HUES64 (cell line): ENCODE measurements around the gene ATAD1.

ENCODE experiments used
- H3K27ac ChIP-seq: 2 replicates; pipeline ENCODE4 v1.7.0; 2013; ENCODE audit warnings: low read depth, low read length, inconsistent platforms
- H3K27me3 ChIP-seq: 2 replicates; pipeline ENCODE4 v1.6.1; 2013; ENCODE audit warnings: mild to moderate bottlenecking, low read length; ENCODE audit not compliant: insufficient read depth
- H3K36me3 ChIP-seq: 2 replicates; pipeline ENCODE4 v1.6.1; 2013; ENCODE audit warnings: mild to moderate bottlenecking, low read length; ENCODE audit not compliant: insufficient read depth
- H3K4me1 ChIP-seq: 2 replicates; pipeline ENCODE4 v1.6.1; 2013; ENCODE audit warnings: mild to moderate bottlenecking, low read length, moderate library complexity; ENCODE audit not compliant: insufficient read depth
- H3K4me3 ChIP-seq: 2 replicates; pipeline ENCODE4 v1.5.1; 2013; ENCODE audit warnings: mild to moderate bottlenecking, low read length, moderate library complexity
- H3K9ac ChIP-seq: 2 replicates; pipeline ENCODE4 v1.6.1; 2013; ENCODE audit warnings: mild to moderate bottlenecking, low read depth, low read length
- H3K9me3 ChIP-seq: 2 replicates; pipeline ENCODE4 v1.6.1; 2013; ENCODE audit warnings: low read depth, low read length; ENCODE audit not compliant: insufficient read depth
- WGBS: fragments of 150-250, 120-280 bp; methylation state at CpG from one replicate; pipeline ENCODE4 v1.1.7; 2013; ENCODE audit warnings: missing lambda C conversion rate; 5-methylcytosine and 5-hydroxymethylcytosine counted together

Gene ATAD1

GRCh38 chr10:87798082-87798481 lies 19.9 kb downstream of the ATAD1 start:
- H3K36me3 ChIP-seq = peaks cover 64% of the 10 kb centered on the region
- H3K4me1 ChIP-seq = peaks cover 7% of the 10 kb centered on the region; the same call in 1 of the 2 replicates
- H3K9me3 ChIP-seq = peaks cover 42% of the 10 kb centered on the region
- no peaks in the 10 kb centered on the region for H3K27me3 ChIP-seq
- no peak overlapping the region for H3K9ac ChIP-seq
- no peak overlapping the region for H3K4me3 ChIP-seq
- no peak overlapping the region for H3K27ac ChIP-seq
- 93% methylated on average over 5 of the region's 5 CpGs for WGBS

GRCh38 chr10:87794285-87794684 lies 23.7 kb downstream of the ATAD1 start:
- H3K9me3 ChIP-seq = peaks cover 4% of the 10 kb centered on the region
- H3K4me3 ChIP-seq = no peak overlapping the region
- H3K36me3 ChIP-seq = peaks cover 61% of the 10 kb centered on the region
- no peak overlapping the region for H3K9ac ChIP-seq
- H3K27me3 ChIP-seq = no peaks in the 10 kb centered on the region
- WGBS = 93% methylated on average over 3 of the region's 3 CpGs
- peaks cover 7% of the 10 kb centered on the region; the same call in 1 of the 2 replicates for H3K4me1 ChIP-seq
- no peak overlapping the region for H3K27ac ChIP-seq

DNA sequence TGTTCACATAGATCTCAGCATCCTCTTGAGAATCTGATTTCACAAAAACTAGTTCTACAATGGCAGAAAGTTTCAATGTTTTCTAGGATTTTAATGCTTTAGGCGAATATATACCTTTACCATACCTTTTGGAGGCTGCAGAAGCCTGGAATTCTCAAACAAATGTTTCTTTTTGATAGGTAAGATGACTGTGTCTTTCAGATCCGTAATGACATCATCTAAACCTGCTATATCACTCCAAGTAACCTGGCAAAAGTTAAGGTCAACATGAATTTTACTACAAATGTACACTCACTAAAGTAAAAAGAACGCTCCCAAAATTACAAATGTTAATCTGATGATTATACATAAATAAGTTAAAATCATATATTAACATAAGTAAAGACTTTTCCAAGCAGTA lies 27.8 kb downstream of the ATAD1 start:
- H3K9me3 ChIP-seq = no peaks in the 10 kb centered on the region
- H3K36me3 ChIP-seq = peaks cover 61% of the 10 kb centered on the region
- H3K27ac ChIP-seq = no peak overlapping the region
- no peak overlapping the region for H3K4me3 ChIP-seq
- peaks cover 7% of the 10 kb centered on the region; the same call in 1 of the 2 replicates for H3K4me1 ChIP-seq
- WGBS = 100% methylated on average over 2 of the region's 3 CpGs
- H3K27me3 ChIP-seq = no peaks in the 10 kb centered on the region
- H3K9ac ChIP-seq = no peak overlapping the region

GRCh38 chr10:87786421-87786820 lies 31.6 kb downstream of the ATAD1 start:
- no peaks in the 10 kb centered on the region for H3K4me1 ChIP-seq
- no peak overlapping the region for H3K9ac ChIP-seq
- no peak overlapping the region for H3K4me3 ChIP-seq
- H3K9me3 ChIP-seq = no peaks in the 10 kb centered on the region
- H3K36me3 ChIP-seq = peaks cover 79% of the 10 kb centered on the region
- H3K27me3 ChIP-seq = no peaks in the 10 kb centered on the region
- no peak overlapping the region for H3K27ac ChIP-seq
- WGBS = 96% methylated on average over 7 of the region's 7 CpGs

DNA sequence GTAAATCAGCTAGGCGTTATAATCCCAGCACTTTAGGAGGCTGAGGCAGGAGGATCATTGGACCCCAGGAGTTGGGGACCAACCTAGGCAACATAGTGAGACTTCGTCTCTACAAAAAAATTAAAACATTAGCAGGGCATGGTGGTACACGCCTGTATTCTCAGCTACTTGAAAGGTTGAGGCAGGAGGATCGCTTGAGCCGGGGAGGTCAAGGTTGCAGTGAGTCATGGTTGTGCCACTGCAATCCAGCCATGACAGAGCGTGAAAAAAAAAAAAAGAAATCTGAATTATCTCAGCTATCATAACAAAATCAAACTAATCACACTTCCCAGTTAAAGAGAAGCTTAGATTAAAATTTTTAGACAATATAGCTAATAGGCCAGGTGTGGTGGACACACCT lies 35.3 kb downstream of the ATAD1 start:
- Histone ChIP-seq H3K27ac (no peak overlapping the region), H3K36me3 (peaks cover 67% of the 10 kb centered on the region), H3K9me3 (no peaks in the 10 kb centered on the region), H3K4me3 (no peak overlapping the region), H3K27me3 (no peaks in the 10 kb centered on the region), H3K9ac (no peak overlapping the region), H3K4me1 (no peaks in the 10 kb centered on the region)
- WGBS = 95% methylated on average over 6 of the region's 6 CpGs

DNA sequence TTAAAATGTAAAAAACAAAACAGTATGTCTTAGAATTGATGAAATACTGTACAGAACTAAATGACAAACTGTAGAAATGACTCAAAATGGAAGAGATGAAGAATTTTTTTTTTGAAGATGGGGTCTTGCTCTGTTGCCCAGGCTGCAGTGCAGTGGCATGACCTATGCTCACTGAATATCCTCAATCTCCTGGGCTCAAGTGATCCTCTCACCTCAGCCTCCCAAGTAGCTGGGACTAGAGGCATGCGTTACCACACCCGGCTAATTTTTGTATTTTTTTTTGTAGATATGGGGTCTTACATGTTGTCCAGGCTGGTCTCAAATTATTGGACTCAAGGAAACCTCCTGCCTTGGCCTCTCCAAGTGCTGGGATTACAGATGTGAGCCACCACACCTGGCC lies 36.5 kb downstream of the ATAD1 start:
- Histone ChIP-seq H3K9ac (no peak overlapping the region), H3K4me1 (no peaks in the 10 kb centered on the region), H3K36me3 (peaks cover 67% of the 10 kb centered on the region), H3K27me3 (no peaks in the 10 kb centered on the region), H3K9me3 (no peaks in the 10 kb centered on the region), H3K4me3 (no peak overlapping the region), H3K27ac (no peak overlapping the region)
- whole genome bisulfite sequencing = 93% methylated on average over 2 of the region's 2 CpGs

- no peaks in the 10 kb centered on the region for H3K9me3 ChIP-seq
- no peaks in the 10 kb centered on the region for H3K27me3 ChIP-seq
- no peak overlapping the region for H3K4me3 ChIP-seq
- H3K27ac ChIP-seq = no peak overlapping the region
- H3K36me3 ChIP-seq = peaks cover 49% of the 10 kb centered on the region
- H3K9ac ChIP-seq = no peak overlapping the region
- H3K4me1 ChIP-seq = no peaks in the 10 kb centered on the region
- WGBS = 98% methylated on average over 6 of the region's 6 CpGs
Measured at GRCh38 chr10:87776328-87776727, 41.7 kb downstream of the ATAD1 start.

GRCh38 chr10:87775766-87776165 lies 42.3 kb downstream of the ATAD1 start:
- H3K4me3 ChIP-seq = no peak overlapping the region
- H3K9ac ChIP-seq = no peak overlapping the region
- no peaks in the 10 kb centered on the region for H3K27me3 ChIP-seq
- no peaks in the 10 kb centered on the region for H3K4me1 ChIP-seq
- peaks cover 52% of the 10 kb centered on the region for H3K36me3 ChIP-seq
- WGBS = 92% methylated on average over 3 of the region's 4 CpGs
- H3K27ac ChIP-seq = no peak overlapping the region
- H3K9me3 ChIP-seq = no peaks in the 10 kb centered on the region

GRCh38 chr10:87771871-87772500 lies 46.0 kb downstream of the ATAD1 start:
- no peak overlapping the region for H3K4me3 ChIP-seq

GRCh38 chr10:87767253-87767652 lies 50.8 kb downstream of the ATAD1 start:
- Histone ChIP-seq H3K4me3 (no peak overlapping the region), H3K4me1 (no peaks in the 10 kb centered on the region), H3K36me3 (peaks cover 69% of the 10 kb centered on the region), H3K9ac (no peak overlapping the region), H3K27me3 (no peaks in the 10 kb centered on the region), H3K9me3 (no peaks in the 10 kb centered on the region), H3K27ac (no peak overlapping the region)
- WGBS = 86% methylated on average over 4 of the region's 5 CpGs

More at GRCh38 chr10:87771871-87772500, 46.0 kb downstream of the ATAD1 start:
- Histone ChIP-seq H3K4me1 (no peaks in the 10 kb centered on the region), H3K9ac (no peak overlapping the region), H3K36me3 (peaks cover 69% of the 10 kb centered on the region), H3K27ac (no peak overlapping the region), H3K9me3 (no peaks in the 10 kb centered on the region), H3K27me3 (no peaks in the 10 kb centered on the region)
- 98% methylated on average over 2 of the region's 2 CpGs for WGBS

DNA sequence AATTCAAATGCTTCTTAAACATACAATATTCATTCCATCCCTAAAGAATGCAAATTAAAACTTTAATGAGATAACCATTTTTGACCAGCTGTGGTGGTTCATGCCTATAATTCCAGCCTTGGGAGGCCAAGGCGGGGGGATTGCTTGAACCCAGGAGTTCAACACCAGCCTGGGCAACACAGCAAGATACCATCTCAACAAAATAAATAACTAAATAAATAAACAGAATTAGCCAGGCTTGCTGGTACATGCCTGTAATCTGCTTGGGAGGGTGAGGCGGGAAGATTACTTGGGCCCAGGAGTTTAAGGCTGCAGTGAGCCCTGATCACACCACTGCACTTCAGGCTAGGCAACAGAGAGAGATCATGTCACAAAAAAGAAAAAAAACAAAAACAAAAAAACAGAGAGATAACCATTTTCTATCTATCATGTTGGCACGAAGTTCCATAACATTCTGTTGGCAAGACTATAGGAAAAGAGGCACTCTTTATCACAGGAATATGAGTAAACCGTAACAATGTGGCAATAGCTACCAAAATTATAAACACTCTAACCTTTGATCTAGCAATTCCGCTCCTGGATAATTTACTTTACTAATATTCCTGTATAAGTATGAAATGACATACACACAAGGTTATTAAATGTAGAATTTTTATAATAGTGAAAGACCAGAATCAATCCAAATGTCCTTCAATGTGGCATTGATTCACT lies 52.2 kb downstream of the ATAD1 start:
- no peak overlapping the region for H3K9ac ChIP-seq
- H3K36me3 ChIP-seq = peaks cover 67% of the 10 kb centered on the region
- 73% methylated on average over 4 of the region's 5 CpGs for WGBS
- no peaks in the 10 kb centered on the region for H3K9me3 ChIP-seq
- H3K4me3 ChIP-seq = no peak overlapping the region
- H3K27ac ChIP-seq = no peak overlapping the region
- no peaks in the 10 kb centered on the region for H3K27me3 ChIP-seq
- H3K4me1 ChIP-seq = no peaks in the 10 kb centered on the region
